HEK293T (cell line): ENCODE measurements around the gene SPIRE1.
"Not testable (repeated sequence)": the region's sequence is repeated elsewhere in the genome, so short reads cannot be mapped to it uniquely, and the experiment has no call there.

Experiments
- CTCF ChIA-PET: fragments of 350-600 bp; formaldehyde crosslinking; extraction: SDS; loops from one replicate; lab custom pipeline; 2021; ENCODE audit warnings: antibody characterized with exemption, inconsistent platforms; lab: Yijun Ruan, JAX
- POLR2A ChIA-PET: fragments of 350-600 bp; formaldehyde crosslinking; extraction: SDS; loops from one replicate; lab custom pipeline; 2020; ENCODE audit warnings: antibody characterized with exemption, inconsistent platforms; lab: Yijun Ruan, JAX
- DNase-seq: peaks from one replicate; pipeline ENCODE4 v3.0.0; 2012; ENCODE audit warnings: mixed read lengths; ENCODE audit errors: extremely low spot score
- ARNT ChIP-seq: fragments of 450-650 bp; IDR thresholded peaks from 2 replicates; pipeline ENCODE4 v1.6.1; 2017; ENCODE audit warnings: mild to moderate bottlenecking
- BHLHE40 ChIP-seq: fragments of 450-650 bp; IDR thresholded peaks from 2 replicates; pipeline ENCODE4 v1.6.1; 2016; ENCODE audit warnings: mild to moderate bottlenecking, moderate library complexity, borderline replicate concordance
- CTBP1 ChIP-seq: fragments of 450-650 bp; IDR thresholded peaks from 2 replicates; pipeline ENCODE4 v1.6.1; 2016; ENCODE audit warnings: borderline replicate concordance
- ELF4 ChIP-seq: fragments of 450-650 bp; IDR thresholded peaks from 2 replicates; pipeline ENCODE4 v1.6.1; 2017; ENCODE audit warnings: antibody characterized with exemption
- FOXA1 ChIP-seq: fragments of 450-650 bp; IDR thresholded peaks from 2 replicates; pipeline ENCODE4 v1.6.1; 2016; ENCODE audit warnings: mild to moderate bottlenecking
- FOXK2 ChIP-seq: fragments of 450-650 bp; IDR thresholded peaks from 2 replicates; pipeline ENCODE4 v1.6.1; 2016; ENCODE audit warnings: mild to moderate bottlenecking
- FOXM1 ChIP-seq: fragments of 450-650 bp; IDR thresholded peaks from 2 replicates; pipeline ENCODE4 v1.6.1; 2017; ENCODE audit warnings: mild to moderate bottlenecking, borderline replicate concordance
- HDGF ChIP-seq: fragments of 450-650 bp; IDR thresholded peaks from 2 replicates; pipeline ENCODE4 v1.6.1; 2017; ENCODE audit warnings: antibody characterized with exemption, borderline replicate concordance
- L3MBTL2 ChIP-seq: fragments of 450-650 bp; conservative IDR thresholded peaks from 2 replicates; pipeline ENCODE4 v1.6.1; 2016; ENCODE audit warnings: mild to moderate bottlenecking
- LEF1 ChIP-seq: fragments of 450-650 bp; IDR thresholded peaks from 2 replicates; pipeline ENCODE4 v1.6.1; 2017; ENCODE audit warnings: mild to moderate bottlenecking, borderline replicate concordance
- NFRKB ChIP-seq: fragments of 450-650 bp; IDR thresholded peaks from 2 replicates; pipeline ENCODE4 v1.6.1; 2016; ENCODE audit warnings: mild to moderate bottlenecking, moderate library complexity
- PKNOX1 ChIP-seq: fragments of 450-650 bp; IDR thresholded peaks from 2 replicates; pipeline ENCODE4 v1.6.1; 2016
- SP1 ChIP-seq: fragments of 450-650 bp; IDR thresholded peaks from 2 replicates; pipeline ENCODE4 v1.6.1; 2017
- SUZ12 ChIP-seq: fragments of 450-650 bp; IDR thresholded peaks from 2 replicates; pipeline ENCODE4 v1.6.1; 2016; ENCODE audit warnings: mild to moderate bottlenecking
- TARDBP ChIP-seq: fragments of 450-650 bp; IDR thresholded peaks from 2 replicates; pipeline ENCODE4 v1.6.1; 2016
- ZNF384 ChIP-seq: fragments of 450-650 bp; IDR thresholded peaks from 2 replicates; pipeline ENCODE4 v1.6.1; 2016

Gene SPIRE1

GRCh38 chr18:12574494-12575185 is 83.3 kb downstream of the SPIRE1 start:
- ChIA-PET POLR2A (no interaction called here), CTCF (no interaction called here)
- DNase-seq, result no peak
- TF ChIP-seq SUZ12, result no peak
- no peak for TF ChIP-seq BHLHE40
- TF ChIP-seq SP1, result no peak
- TF ChIP-seq ELF4, result no peak
- no peak for TF ChIP-seq HDGF
- TF ChIP-seq LEF1, result no peak
- no peak for TF ChIP-seq TARDBP
- TF ChIP-seq FOXK2, result no peak

GRCh38 chr18:12571630-12572029 is 86.3 kb downstream of the SPIRE1 start:
- no peak for DNase-seq
- ChIA-PET CTCF (interaction anchor here (1.0 kb wide), 1 partner anchor 44 kb away, joined by 6 read pairs; no protein-coding TSS in a partner anchor), POLR2A (no interaction called here)
- TF ChIP-seq FOXA1 (no peak), SP1 (no peak), TARDBP (no peak), NFRKB (no peak), SUZ12 (no peak), BHLHE40 (no peak), PKNOX1 (no peak), HDGF (no peak), LEF1 (no peak)

- TF ChIP-seq PKNOX1, result no peak
- TF ChIP-seq ARNT, result no peak
- no peak for TF ChIP-seq L3MBTL2
- no peak for TF ChIP-seq FOXK2
- TF ChIP-seq ZNF384, result no peak
- no peak for TF ChIP-seq TARDBP
- TF ChIP-seq CTBP1, result no peak
- no peak for TF ChIP-seq FOXM1
- no peak for TF ChIP-seq ELF4
- no peak for TF ChIP-seq HDGF
- TF ChIP-seq NFRKB, result no peak
- DNase-seq, result no peak
- POLR2A ChIA-PET, result no interaction called here
- CTCF ChIA-PET, result no interaction called here
Observed at GRCh38 chr18:12569791-12570190, 88.1 kb downstream of the SPIRE1 start.

GRCh38 chr18:12567849-12568248 is 90.1 kb downstream of the SPIRE1 start:
- TF ChIP-seq LEF1, result no peak
- no peak for TF ChIP-seq ZNF384
- no peak for TF ChIP-seq FOXM1
- no peak for TF ChIP-seq ARNT
- no peak for TF ChIP-seq SP1
- TF ChIP-seq CTBP1, result no peak
- ChIA-PET POLR2A (no interaction called here), CTCF (no interaction called here)
- DNase-seq, result no peak

- no peak for DNase-seq
- ChIA-PET POLR2A (no interaction called here), CTCF (no interaction called here)
- no peak for TF ChIP-seq FOXA1
- TF ChIP-seq TARDBP, result no peak
Observed at GRCh38 chr18:12564861-12565260, 93.0 kb downstream of the SPIRE1 start.

- CTCF ChIA-PET, result no interaction called here
- POLR2A ChIA-PET, result no interaction called here
Observed at GRCh38 chr18:12564378-12564777, 93.5 kb downstream of the SPIRE1 start.

GRCh38 chr18:12560600-12560999 is 97.3 kb downstream of the SPIRE1 start:
- POLR2A ChIA-PET, DNase-seq, CTCF ChIA-PET: not testable (repeated sequence)

More at GRCh38 chr18:12564378-12564777, 93.5 kb downstream of the SPIRE1 start:
- TF ChIP-seq SP1 (no peak), SUZ12 (no peak), FOXA1 (no peak), FOXM1 (no peak), CTBP1 (no peak), ARNT (no peak), LEF1 (no peak), ZNF384 (no peak), ELF4 (no peak), L3MBTL2 (no peak), PKNOX1 (no peak), BHLHE40 (no peak), HDGF (no peak), FOXK2 (no peak), NFRKB (no peak), TARDBP (no peak)
- DNase-seq, result no peak
